ENCODE results near the gene TTC29. TPM values are rescaled to one million over a fixed set of nuclear protein-coding genes. Genes with fewer than 3 reads are reported as not detected.

Gene TTC29
- polyA plus RNA-seq, 2 of the 4 experiments (the other 2 are of a cell fraction) = not detected

GRCh38 chr4:146915132-146915531 lies 30.5 kb downstream of the TTC29 start:
- TF ChIP-seq NR3C1 (IDR thresholded peaks at IDR 0.05) (no peak), TP53 (CRISPR knock-in tag; IDR thresholded peaks at IDR 0.05) (no peak), CBX8 (IDR thresholded peaks at IDR 0.05) (no peak), GATA3 (IDR thresholded peaks at IDR 0.05; ENCODE audit: borderline replicate concordance) (no peak), HOXA7 (CRISPR knock-in tag; IDR thresholded peaks at IDR 0.05) (no peak), MYC (IDR thresholded peaks at IDR 0.05; ENCODE audit: borderline replicate concordance, low read length) (no peak), RAD21 (conservative IDR thresholded peaks at IDR 0.05 in 1 of 2, IDR thresholded peaks at IDR 0.05 in 1 of 2) (no peak), MAZ (IDR thresholded peaks at IDR 0.05; ENCODE audit: borderline replicate concordance, low read depth, low read length) (no peak)
- TF ChIP-seq, protein P1, sequence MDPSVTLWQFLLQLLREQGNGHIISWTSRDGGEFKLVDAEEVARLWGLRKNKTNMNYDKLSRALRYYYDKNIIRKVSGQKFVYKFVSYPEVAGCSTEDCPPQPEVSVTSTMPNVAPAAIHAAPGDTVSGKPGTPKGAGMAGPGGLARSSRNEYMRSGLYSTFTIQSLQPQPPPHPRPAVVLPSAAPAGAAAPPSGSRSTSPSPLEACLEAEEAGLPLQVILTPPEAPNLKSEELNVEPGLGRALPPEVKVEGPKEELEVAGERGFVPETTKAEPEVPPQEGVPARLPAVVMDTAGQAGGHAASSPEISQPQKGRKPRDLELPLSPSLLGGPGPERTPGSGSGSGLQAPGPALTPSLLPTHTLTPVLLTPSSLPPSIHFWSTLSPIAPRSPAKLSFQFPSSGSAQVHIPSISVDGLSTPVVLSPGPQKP (IDR thresholded peaks at IDR 0.05; ENCODE audit: low read depth, low read length) = no peak
- Histone ChIP-seq H3K4me1 (no peaks in the 10 kb centered on the region), H3K9me3 (no peaks in the 10 kb centered on the region), H3K4me2 (no peak overlapping the region), H3K27ac (no peak overlapping the region), H3K4me3 (no peak overlapping the region)
- FAIRE-seq = no peak
- ChIA-PET CTCF (interaction anchor here (1.0 to 1.1 kb wide), 3 partner anchors 370 to 578 kb away, joined by 3 to 4 read pairs (median 3); no protein-coding TSS in a partner anchor), POLR2A (no interaction called here)
- WGBS (ENCODE audit: missing lambda C conversion rate) = 10% methylated on average over 1 of the region's 1 CpG
- DNase-seq (ENCODE audit: low read depth in 1 of 2, low spot score in 1 of 2) = no peak
- no peak for ATAC-seq

GRCh38 chr4:146900295-146900694 lies 45.4 kb downstream of the TTC29 start:
- CTCF ChIA-PET = no interaction called here
- POLR2A ChIA-PET = no interaction called here
- Histone ChIP-seq H3K4me3 (no peak overlapping the region), H3K27ac (no peak overlapping the region), H3K4me2 (no peak overlapping the region), H3K4me1 (no peaks in the 10 kb centered on the region), H3K9me3 (no peaks in the 10 kb centered on the region)
- no peak for FAIRE-seq
- ATAC-seq = no peak
- DNase-seq (ENCODE audit: low read depth in 1 of 2, low spot score in 1 of 2) = no peak
- TF ChIP-seq POLR2AphosphoS2 (conservative IDR thresholded peaks at IDR 0.05; ENCODE audit: low read length) (no peak), ZFP36 (IDR thresholded peaks at IDR 0.05; ENCODE audit: borderline replicate concordance, partially characterized antibody) (no peak), HEYL (CRISPR knock-in tag; IDR thresholded peaks at IDR 0.05) (no peak), CBX2 (IDR thresholded peaks at IDR 0.05; ENCODE audit: borderline replicate concordance, low read depth) (no peak), TFCP2L1 (CRISPR knock-in tag; IDR thresholded peaks at IDR 0.05) (no peak), GATA3 (IDR thresholded peaks at IDR 0.05; ENCODE audit: borderline replicate concordance) (no peak), HES2 (IDR thresholded peaks at IDR 0.05) (no peak), USF2 (IDR thresholded peaks at IDR 0.05) (no peak), RCOR1 (IDR thresholded peaks at IDR 0.05; ENCODE audit: low read depth, low read length) (no peak), ESRRA (IDR thresholded peaks at IDR 0.05; ENCODE audit: borderline replicate concordance, low read length) (no peak), BHLHE40 (IDR thresholded peaks at IDR 0.05; ENCODE audit: low read depth, low read length) (no peak), RNF2 (IDR thresholded peaks at IDR 0.05; ENCODE audit: borderline replicate concordance, low read depth) (no peak), FOSL2 (IDR thresholded peaks at IDR 0.05) (no peak), FOSL2 (CRISPR knock-in tag; IDR thresholded peaks at IDR 0.05) (no peak), CHD2 (IDR thresholded peaks at IDR 0.05; ENCODE audit: low read length, partially characterized antibody) (no peak), KDM1A (IDR thresholded peaks at IDR 0.05; ENCODE audit: low read depth) (no peak), KDM5A (IDR thresholded peaks at IDR 0.05) (no peak), CEBPB (IDR thresholded peaks at IDR 0.05) (no peak)
- TF ChIP-seq, protein P2, sequence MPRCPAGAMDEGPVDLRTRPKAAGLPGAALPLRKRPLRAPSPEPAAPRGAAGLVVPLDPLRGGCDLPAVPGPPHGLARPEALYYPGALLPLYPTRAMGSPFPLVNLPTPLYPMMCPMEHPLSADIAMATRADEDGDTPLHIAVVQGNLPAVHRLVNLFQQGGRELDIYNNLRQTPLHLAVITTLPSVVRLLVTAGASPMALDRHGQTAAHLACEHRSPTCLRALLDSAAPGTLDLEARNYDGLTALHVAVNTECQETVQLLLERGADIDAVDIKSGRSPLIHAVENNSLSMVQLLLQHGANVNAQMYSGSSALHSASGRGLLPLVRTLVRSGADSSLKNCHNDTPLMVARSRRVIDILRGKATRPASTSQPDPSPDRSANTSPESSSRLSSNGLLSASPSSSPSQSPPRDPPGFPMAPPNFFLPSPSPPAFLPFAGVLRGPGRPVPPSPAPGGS (IDR thresholded peaks at IDR 0.05) = no peak
- TF ChIP-seq, protein P3, sequence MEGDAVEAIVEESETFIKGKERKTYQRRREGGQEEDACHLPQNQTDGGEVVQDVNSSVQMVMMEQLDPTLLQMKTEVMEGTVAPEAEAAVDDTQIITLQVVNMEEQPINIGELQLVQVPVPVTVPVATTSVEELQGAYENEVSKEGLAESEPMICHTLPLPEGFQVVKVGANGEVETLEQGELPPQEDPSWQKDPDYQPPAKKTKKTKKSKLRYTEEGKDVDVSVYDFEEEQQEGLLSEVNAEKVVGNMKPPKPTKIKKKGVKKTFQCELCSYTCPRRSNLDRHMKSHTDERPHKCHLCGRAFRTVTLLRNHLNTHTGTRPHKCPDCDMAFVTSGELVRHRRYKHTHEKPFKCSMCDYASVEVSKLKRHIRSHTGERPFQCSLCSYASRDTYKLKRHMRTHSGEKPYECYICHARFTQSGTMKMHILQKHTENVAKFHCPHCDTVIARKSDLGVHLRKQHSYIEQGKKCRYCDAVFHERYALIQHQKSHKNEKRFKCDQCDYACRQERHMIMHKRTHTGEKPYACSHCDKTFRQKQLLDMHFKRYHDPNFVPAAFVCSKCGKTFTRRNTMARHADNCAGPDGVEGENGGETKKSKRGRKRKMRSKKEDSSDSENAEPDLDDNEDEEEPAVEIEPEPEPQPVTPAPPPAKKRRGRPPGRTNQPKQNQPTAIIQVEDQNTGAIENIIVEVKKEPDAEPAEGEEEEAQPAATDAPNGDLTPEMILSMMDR (IDR thresholded peaks at IDR 0.05) = no peak
- TF ChIP-seq, protein P4, sequence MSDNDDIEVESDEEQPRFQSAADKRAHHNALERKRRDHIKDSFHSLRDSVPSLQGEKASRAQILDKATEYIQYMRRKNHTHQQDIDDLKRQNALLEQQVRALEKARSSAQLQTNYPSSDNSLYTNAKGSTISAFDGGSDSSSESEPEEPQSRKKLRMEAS (IDR thresholded peaks at IDR 0.05) = no peak
- 64% methylated on average over 5 of the region's 5 CpGs for WGBS (ENCODE audit: missing lambda C conversion rate)
